Lower leg skin (tissue), 4 donors: Measurements from ENCODE around the gene CBR1. TPM values are rescaled to one million over a fixed set of nuclear protein-coding genes. Genes with fewer than 3 reads are reported as not detected.

Experiments used
- DNase-seq, 2 donors: peaks; one replicate each; pipeline ENCODE4 v3.0.0-alpha.2; 2019; ENCODE audit warnings: low spot score in 2 of 2
- H3K4me3 ChIP-seq: fragments of 200-600 bp; sonication (generic); 2 replicates; pipeline ENCODE4 v1.5.1; 2017; ENCODE audit warnings: mild to moderate bottlenecking, low read depth; ENCODE audit not compliant: poor library complexity, severe bottlenecking
- POLR2A ChIP-seq, 2 donors: fragments of 450-650 bp; IDR thresholded peaks; one replicate each; pipeline ENCODE4 v1.6.1; 2016 to 2017; ENCODE audit warnings: antibody characterized with exemption in 2 of 2, mild to moderate bottlenecking in 1 of 2, moderate library complexity in 1 of 2
- WGBS, 2 donors: methylation state at CpG; one replicate each; pipeline ENCODE4 v1.1.5; 2018; 5-methylcytosine and 5-hydroxymethylcytosine counted together
- intact Hi-C: fragments of 100-400 bp; cut with DNase I; formaldehyde crosslinking; loops from one replicate; pipeline ENCODE4 v1.15.0; 2023; ENCODE audit warnings: low total_unique reads
- total RNA-seq, 4 donors: library from RNA; depleted of rRNA; stranded (reverse); fragments of >200 nt; gene quantifications; one replicate each; pipeline ENCODE4 v1.1.0, GENCODE V29; 2016
- TF ChIP-seq, protein P1 (sequence below), 3 donors: fragments of 450-650 bp; IDR thresholded peaks; one replicate each; pipeline ENCODE4 v1.5.1; 2016; ENCODE audit warnings: antibody characterized with exemption in 3 of 3, mild to moderate bottlenecking in 3 of 3, moderate library complexity in 2 of 3

Gene CBR1
- total RNA-seq, 4 donors from 2014 or later, result 312 to 945 (median 473) TPM

DNA sequence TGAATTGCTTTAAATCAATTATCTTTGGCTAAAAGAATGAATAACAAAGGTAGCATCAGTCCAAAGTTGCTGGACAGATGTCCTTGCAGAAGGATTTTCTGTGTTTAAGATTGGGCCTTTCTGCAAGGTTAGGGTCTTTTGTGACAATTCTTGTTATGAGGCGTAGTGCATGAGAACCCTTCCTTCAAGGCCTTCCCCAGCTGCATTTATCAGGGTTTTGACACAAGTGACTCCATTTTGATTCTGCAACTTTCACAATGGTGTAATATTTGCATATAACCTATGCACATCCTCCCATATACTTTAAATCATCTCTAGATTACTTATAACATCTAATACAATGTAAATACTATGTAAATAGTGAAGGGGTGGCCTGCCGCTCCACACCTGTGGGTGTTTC, 8.4 kb upstream of the CBR1 start:
- intact Hi-C loops, result no loop called here
- no peak for TF ChIP-seq POLR2A (IDR thresholded peaks at IDR 0.05)
- 95 to 97% methylated on average over 2 of the region's 2 CpGs for WGBS, 2 donors
- H3K4me3 ChIP-seq, result no peak overlapping the region
- no peak for DNase-seq

DNA sequence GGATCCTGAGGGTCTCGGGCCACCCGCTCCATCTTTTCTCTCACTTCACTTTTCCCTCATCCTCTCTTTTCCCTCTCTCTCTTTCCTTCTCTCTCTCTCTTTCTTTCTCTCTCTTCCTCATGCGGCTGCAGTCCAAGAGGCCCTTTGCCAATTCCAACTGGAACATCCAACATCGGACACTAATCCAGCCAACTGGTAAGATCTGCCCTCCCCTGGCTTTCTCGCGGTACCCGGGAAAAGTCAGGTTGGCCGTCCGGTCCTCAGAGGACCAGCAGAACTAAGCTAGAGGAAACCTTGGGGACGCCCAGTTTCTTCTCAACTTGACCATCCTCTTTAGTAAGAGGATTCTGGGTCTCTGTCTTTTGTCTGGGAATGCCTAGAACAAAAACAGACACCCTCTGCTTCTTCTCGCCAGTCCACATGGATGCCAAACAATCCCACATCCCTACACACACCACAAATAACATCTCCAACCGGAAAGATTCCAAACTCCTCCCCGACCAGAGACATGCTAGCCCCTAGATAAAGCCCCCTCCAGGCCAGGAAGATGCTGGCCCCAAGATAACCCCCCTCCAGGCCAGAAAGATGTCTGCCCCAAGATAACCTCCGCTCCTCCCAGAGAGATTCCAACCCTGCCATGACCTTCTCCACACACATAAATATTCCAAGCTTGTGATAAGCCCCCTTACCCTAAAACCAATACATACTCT, 6.3 kb upstream of the CBR1 start:
- H3K4me3 ChIP-seq, result no peak overlapping the region
- TF ChIP-seq POLR2A (IDR thresholded peaks at IDR 0.05), result no peak
- TF ChIP-seq, protein P1, sequence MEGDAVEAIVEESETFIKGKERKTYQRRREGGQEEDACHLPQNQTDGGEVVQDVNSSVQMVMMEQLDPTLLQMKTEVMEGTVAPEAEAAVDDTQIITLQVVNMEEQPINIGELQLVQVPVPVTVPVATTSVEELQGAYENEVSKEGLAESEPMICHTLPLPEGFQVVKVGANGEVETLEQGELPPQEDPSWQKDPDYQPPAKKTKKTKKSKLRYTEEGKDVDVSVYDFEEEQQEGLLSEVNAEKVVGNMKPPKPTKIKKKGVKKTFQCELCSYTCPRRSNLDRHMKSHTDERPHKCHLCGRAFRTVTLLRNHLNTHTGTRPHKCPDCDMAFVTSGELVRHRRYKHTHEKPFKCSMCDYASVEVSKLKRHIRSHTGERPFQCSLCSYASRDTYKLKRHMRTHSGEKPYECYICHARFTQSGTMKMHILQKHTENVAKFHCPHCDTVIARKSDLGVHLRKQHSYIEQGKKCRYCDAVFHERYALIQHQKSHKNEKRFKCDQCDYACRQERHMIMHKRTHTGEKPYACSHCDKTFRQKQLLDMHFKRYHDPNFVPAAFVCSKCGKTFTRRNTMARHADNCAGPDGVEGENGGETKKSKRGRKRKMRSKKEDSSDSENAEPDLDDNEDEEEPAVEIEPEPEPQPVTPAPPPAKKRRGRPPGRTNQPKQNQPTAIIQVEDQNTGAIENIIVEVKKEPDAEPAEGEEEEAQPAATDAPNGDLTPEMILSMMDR (IDR thresholded peaks at IDR 0.05), result no peak
- no peak for DNase-seq
- intact Hi-C loops, result no loop called here
- 89 to 92% methylated on average over 14 of the region's 14 CpGs for WGBS, 2 donors

DNA sequence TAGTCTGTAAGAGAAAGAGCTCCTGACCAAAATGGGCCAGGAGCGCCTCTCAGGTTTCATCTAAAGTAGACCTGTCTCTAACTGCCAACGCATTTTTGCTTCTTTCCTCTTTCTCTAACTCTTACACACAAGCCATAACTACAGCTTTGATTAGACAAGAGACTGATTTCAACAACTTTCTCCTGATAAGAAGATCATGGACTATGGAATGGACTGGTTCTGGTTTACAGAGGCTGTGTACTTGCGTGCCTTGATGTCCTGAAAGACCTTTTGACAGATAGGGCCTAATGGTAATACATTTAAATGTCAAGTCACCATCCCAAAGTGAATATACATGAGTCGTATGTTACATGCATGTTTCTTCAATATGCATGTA, 5.8 kb upstream of the CBR1 start:
- no peak overlapping the region for H3K4me3 ChIP-seq
- 92 to 96% methylated on average over 4 of the region's 4 CpGs for WGBS, 2 donors
- TF ChIP-seq, protein P1 (IDR thresholded peaks at IDR 0.05), result no peak
- TF ChIP-seq POLR2A (IDR thresholded peaks at IDR 0.05), result no peak
- intact Hi-C loops, result no loop called here
- no peak for DNase-seq

DNA sequence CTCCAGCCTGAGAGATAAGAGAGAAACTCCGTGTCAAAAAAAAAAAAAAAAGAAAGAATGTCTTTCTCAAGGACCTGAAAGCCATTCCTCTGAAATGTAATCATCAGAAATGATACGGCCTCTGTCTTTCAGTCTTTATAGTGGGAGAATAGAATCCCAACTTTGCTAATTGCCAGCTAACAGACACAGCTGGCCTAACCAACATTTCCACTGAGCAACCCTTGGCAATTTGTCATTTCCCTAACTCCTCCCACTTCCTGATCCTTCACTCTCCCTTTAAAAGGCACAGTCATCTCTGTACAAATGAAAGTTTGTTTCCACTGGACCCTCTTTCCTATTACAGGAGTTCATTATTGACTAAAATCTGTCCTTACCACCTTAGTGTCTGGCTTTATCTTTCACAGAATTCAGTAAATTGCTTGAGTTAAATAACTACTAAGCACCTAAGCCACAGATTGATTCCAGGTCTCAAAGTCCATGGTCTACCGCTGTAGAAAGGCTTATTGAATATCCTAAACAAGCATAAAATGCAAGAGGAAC, 4.3 kb upstream of the CBR1 start:
- no peak for DNase-seq
- 48 to 76% methylated on average over 3 of the region's 3 CpGs for WGBS, 2 donors
- TF ChIP-seq, protein P1 (IDR thresholded peaks at IDR 0.05), result no peak
- TF ChIP-seq POLR2A (IDR thresholded peaks at IDR 0.05), result no peak
- H3K4me3 ChIP-seq, result no peak overlapping the region
- intact Hi-C loops, result no loop called here

GRCh38 chr21:36068748-36069398, 951 bp upstream of the CBR1 start:
- H3K4me3 ChIP-seq, result no peak overlapping the region
- intact Hi-C loops, result no loop called here
- 92 to 98% methylated on average over 5 of the region's 5 CpGs for WGBS, 2 donors
- no peak for TF ChIP-seq POLR2A (IDR thresholded peaks at IDR 0.05)
- TF ChIP-seq, protein P1 (IDR thresholded peaks at IDR 0.05), result no peak
- no peak for DNase-seq

- DNase-seq, result no peak
- WGBS, 2 donors, result 57 to 58% methylated on average over 7 of the region's 7 CpGs
- intact Hi-C loops, result no loop called here
- no peak for TF ChIP-seq POLR2A (IDR thresholded peaks at IDR 0.05)
- TF ChIP-seq, protein P1 (IDR thresholded peaks at IDR 0.05), result no peak
- H3K4me3 ChIP-seq, result no peak overlapping the region
Measured at GRCh38 chr21:36070999-36071398, 1.2 kb downstream of the CBR1 start.
